GM23338 (cell line): ENCODE data around the gene BCAS3. TPM values are rescaled to one million over a fixed set of nuclear protein-coding genes. Genes with fewer than 3 reads are reported as not detected.

Experiments used
- ATAC-seq: fragments of 200-7000 bp; cut with Tn5 transposase; 3 replicates; pipeline ENCODE4 v1.9.1; 2020
- DNase-seq: peaks from one replicate; pipeline ENCODE4 v3.0.0-alpha.2; 2015; ENCODE audit warnings: low spot score
- H2AFZ ChIP-seq: fragments of 200-600 bp; sonication (generic); 2 replicates; pipeline ENCODE4 v1.8.0; 2016; ENCODE audit warnings: antibody characterized with exemption, mild to moderate bottlenecking, moderate library complexity
- H3F3A ChIP-seq: fragments of 200-600 bp; sonication (generic); replicated peaks from 2 replicates; pipeline ENCODE4 v1.8.0; 2017; ENCODE audit warnings: antibody characterized with exemption, mixed run types, low read depth
- H3K27ac ChIP-seq: fragments of 200-600 bp; sonication (generic); 2 replicates; pipeline ENCODE4 v1.6.1; 2016; ENCODE audit warnings: low read depth
- H3K27me3 ChIP-seq: fragments of 200-600 bp; sonication (generic); 2 replicates; pipeline ENCODE4 v1.8.0; 2016; ENCODE audit warnings: mild to moderate bottlenecking, mixed run types, moderate library complexity; ENCODE audit not compliant: insufficient read depth
- H3K36me3 ChIP-seq: fragments of 200-600 bp; sonication (generic); 2 replicates; pipeline ENCODE4 v1.8.0; 2016; ENCODE audit warnings: mild to moderate bottlenecking; ENCODE audit not compliant: insufficient read depth
- H3K4me1 ChIP-seq: fragments of 200-600 bp; sonication (generic); 2 replicates; pipeline ENCODE4 v1.8.0; 2016; ENCODE audit warnings: mild to moderate bottlenecking, moderate library complexity; ENCODE audit not compliant: insufficient read depth
- H3K4me2 ChIP-seq: fragments of 200-600 bp; sonication (generic); 2 replicates; pipeline ENCODE4 v1.7.1; 2017; ENCODE audit warnings: mixed run types
- H3K4me3 ChIP-seq: fragments of 200-600 bp; sonication (generic); 2 replicates; pipeline ENCODE4 v1.6.1; 2016; ENCODE audit warnings: mixed run types
- H3K79me2 ChIP-seq: fragments of 200-600 bp; sonication (generic); replicated peaks from 2 replicates; pipeline ENCODE4 v1.8.0; 2017; ENCODE audit warnings: mild to moderate bottlenecking; ENCODE audit not compliant: insufficient read depth
- H3K9me2 ChIP-seq: fragments of 200-600 bp; sonication (generic); 2 replicates; pipeline ENCODE4 v1.8.0; 2017; ENCODE audit not compliant: insufficient read depth
- H4K20me1 ChIP-seq: fragments of 200-600 bp; sonication (generic); replicated peaks from 2 replicates; pipeline ENCODE4 v1.8.0; 2017; ENCODE audit warnings: mild to moderate bottlenecking; ENCODE audit not compliant: insufficient read depth
- H3K27ac Mint-ChIP-seq: 2 replicates; pipeline ENCODE4 v1.8.0; 2020; ENCODE audit warnings: inconsistent platforms, mild to moderate bottlenecking, moderate library complexity, mixed read lengths
- H3K27me3 Mint-ChIP-seq: 3 replicates; pipeline ENCODE4 v1.8.0; 2022; ENCODE audit warnings: low read depth, mild to moderate bottlenecking, moderate library complexity, mixed read lengths, inconsistent platforms; ENCODE audit not compliant: insufficient read depth, poor library complexity
- H3K36me3 Mint-ChIP-seq: 3 replicates; pipeline ENCODE4 v1.8.0; 2021; ENCODE audit warnings: low read depth, mild to moderate bottlenecking, inconsistent platforms, moderate library complexity, mixed read lengths
- H3K4me1 Mint-ChIP-seq: 3 replicates; pipeline ENCODE4 v1.8.0; 2020; ENCODE audit warnings: mild to moderate bottlenecking, inconsistent platforms, mixed read lengths
- H3K4me3 Mint-ChIP-seq: 3 replicates; pipeline ENCODE4 v1.8.0; 2021; ENCODE audit warnings: moderate library complexity, mild to moderate bottlenecking, inconsistent platforms, mixed read lengths
- H3K9me3 Mint-ChIP-seq: 3 replicates; pipeline ENCODE4 v1.8.0; 2020; ENCODE audit warnings: moderate library complexity, mild to moderate bottlenecking, inconsistent platforms, mixed read lengths
- CREB1 ChIP-seq: fragments of 250-450 bp; sonication (Bioruptor Pico); IDR thresholded peaks from 2 replicates; pipeline ENCODE4 v1.5.0; 2020; ENCODE audit warnings: low read depth, mild to moderate bottlenecking, moderate library complexity
- EZH2 ChIP-seq: fragments of 200-600 bp; sonication (generic); IDR thresholded peaks from one replicate; pipeline ENCODE4 v1.8.0; 2017; ENCODE audit warnings: antibody characterized with exemption, mild to moderate bottlenecking, low read depth; ENCODE audit not compliant: unreplicated experiment
- EZH2phosphoT487 ChIP-seq: fragments of 200-600 bp; sonication (generic); IDR thresholded peaks from one replicate; pipeline ENCODE4 v1.8.1; 2018; ENCODE audit warnings: antibody characterized with exemption; ENCODE audit not compliant: unreplicated experiment
- JUNB ChIP-seq: IDR thresholded peaks from one replicate; pipeline ENCODE4 v1.6.1; 2016; ENCODE audit warnings: antibody characterized with exemption; ENCODE audit not compliant: unreplicated experiment
- NANOG ChIP-seq: IDR thresholded peaks from 2 replicates; pipeline ENCODE4 v1.6.1; 2016; ENCODE audit warnings: antibody characterized with exemption, borderline replicate concordance
- POLR2AphosphoS5 ChIP-seq: IDR thresholded peaks from 2 replicates; pipeline ENCODE4 v1.6.1; 2016; ENCODE audit warnings: antibody characterized with exemption, low read depth
- STAT1 ChIP-seq: IDR thresholded peaks from one replicate; pipeline ENCODE4 v1.6.1; 2016; ENCODE audit warnings: antibody characterized with exemption; ENCODE audit not compliant: unreplicated experiment
- ZNF114 ChIP-seq: fragments of 250-450 bp; sonication (Bioruptor Pico); IDR thresholded peaks from 2 replicates; pipeline ENCODE4 v1.5.0; 2020; ENCODE audit warnings: mild to moderate bottlenecking, moderate library complexity
- ZNF331 ChIP-seq: fragments of 250-450 bp; sonication (Bioruptor Pico); IDR thresholded peaks from 2 replicates; pipeline ENCODE4 v1.5.0; 2020; ENCODE audit warnings: low read depth, mild to moderate bottlenecking, moderate library complexity
- polyA plus RNA-seq: library from polyadenylated mRNA; unstranded; fragments of >200 nt; fragmentation: Nextera tagmentation; extraction: Ambion mirVana; gene quantifications from 2 replicates; pipeline ENCODE4 v1.2.1, GENCODE V29; 2016
- total RNA-seq: library from RNA; depleted of rRNA; stranded (reverse); fragments of >200 nt; shearing (Covaris generic); gene quantifications from 2 replicates; pipeline ENCODE4 v1.2.3, GENCODE V29; 2014
- TF ChIP-seq, protein P1 (sequence below): IDR thresholded peaks from one replicate; pipeline ENCODE4 v1.6.1; 2018; ENCODE audit warnings: antibody characterized with exemption; ENCODE audit not compliant: unreplicated experiment
- TF ChIP-seq, protein P2 (sequence below): IDR thresholded peaks from 2 replicates; pipeline ENCODE4 v1.6.1; 2016; ENCODE audit warnings: antibody characterized with exemption
- TF ChIP-seq, protein P3 (sequence below), 2 experiments: fragments of 200-600 bp in 1 of 2; sonication (generic) in 1 of 2; conservative IDR thresholded peaks; 2 replicates each; pipeline versions ENCODE4 v1.5.1 to v1.6.1; 2016 to 2017; ENCODE audit warnings: antibody characterized with exemption in 2 of 2, low read depth in 2 of 2, mild to moderate bottlenecking in 2 of 2, moderate library complexity in 1 of 2

Gene BCAS3
- total and polyA plus RNA-seq, 2 experiments from 2014 or later = 8.2 to 28.0 TPM

DNA sequence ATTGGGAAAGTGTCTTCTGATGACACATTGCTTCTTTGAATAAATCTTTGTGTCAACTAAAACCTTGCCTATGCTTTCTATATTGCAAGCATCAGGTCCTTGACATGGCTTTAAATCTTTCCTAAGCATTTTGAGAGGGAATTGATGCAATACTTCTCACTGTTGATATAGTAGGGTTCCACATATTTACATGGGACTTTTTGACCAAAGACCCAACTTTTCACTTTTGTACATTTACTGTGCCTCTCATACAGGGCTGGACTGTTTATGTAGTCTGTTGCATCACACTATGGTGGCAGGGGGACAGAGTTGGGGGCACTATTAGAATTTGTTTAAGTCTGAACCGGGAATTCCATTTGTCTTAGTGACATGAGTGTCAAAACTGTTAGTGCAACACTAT is 413.4 kb downstream of the BCAS3 start (continued):
- TF ChIP-seq, protein P1, sequence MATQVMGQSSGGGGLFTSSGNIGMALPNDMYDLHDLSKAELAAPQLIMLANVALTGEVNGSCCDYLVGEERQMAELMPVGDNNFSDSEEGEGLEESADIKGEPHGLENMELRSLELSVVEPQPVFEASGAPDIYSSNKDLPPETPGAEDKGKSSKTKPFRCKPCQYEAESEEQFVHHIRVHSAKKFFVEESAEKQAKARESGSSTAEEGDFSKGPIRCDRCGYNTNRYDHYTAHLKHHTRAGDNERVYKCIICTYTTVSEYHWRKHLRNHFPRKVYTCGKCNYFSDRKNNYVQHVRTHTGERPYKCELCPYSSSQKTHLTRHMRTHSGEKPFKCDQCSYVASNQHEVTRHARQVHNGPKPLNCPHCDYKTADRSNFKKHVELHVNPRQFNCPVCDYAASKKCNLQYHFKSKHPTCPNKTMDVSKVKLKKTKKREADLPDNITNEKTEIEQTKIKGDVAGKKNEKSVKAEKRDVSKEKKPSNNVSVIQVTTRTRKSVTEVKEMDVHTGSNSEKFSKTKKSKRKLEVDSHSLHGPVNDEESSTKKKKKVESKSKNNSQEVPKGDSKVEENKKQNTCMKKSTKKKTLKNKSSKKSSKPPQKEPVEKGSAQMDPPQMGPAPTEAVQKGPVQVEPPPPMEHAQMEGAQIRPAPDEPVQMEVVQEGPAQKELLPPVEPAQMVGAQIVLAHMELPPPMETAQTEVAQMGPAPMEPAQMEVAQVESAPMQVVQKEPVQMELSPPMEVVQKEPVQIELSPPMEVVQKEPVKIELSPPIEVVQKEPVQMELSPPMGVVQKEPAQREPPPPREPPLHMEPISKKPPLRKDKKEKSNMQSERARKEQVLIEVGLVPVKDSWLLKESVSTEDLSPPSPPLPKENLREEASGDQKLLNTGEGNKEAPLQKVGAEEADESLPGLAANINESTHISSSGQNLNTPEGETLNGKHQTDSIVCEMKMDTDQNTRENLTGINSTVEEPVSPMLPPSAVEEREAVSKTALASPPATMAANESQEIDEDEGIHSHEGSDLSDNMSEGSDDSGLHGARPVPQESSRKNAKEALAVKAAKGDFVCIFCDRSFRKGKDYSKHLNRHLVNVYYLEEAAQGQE = no peak
- TF ChIP-seq JUNB = no peak

DNA sequence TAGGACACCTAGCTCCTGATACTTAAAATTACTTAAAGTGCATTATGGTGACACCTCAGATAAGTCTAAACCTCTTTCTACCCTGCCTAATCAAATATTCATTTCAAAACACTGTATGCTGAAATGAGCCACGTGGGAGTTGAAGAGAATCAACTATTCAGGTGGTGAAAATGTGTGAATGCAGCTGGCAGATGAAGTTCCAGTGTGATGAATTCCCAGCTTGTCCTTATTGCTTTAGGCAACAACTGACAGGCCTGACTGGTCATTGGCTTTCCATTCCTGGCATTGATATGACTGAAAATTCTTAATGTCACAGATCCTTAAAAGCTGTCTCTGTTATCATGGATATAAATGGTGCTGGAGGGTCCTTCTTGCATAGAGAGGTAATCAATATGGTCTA is 420.1 kb downstream of the BCAS3 start:
- H3K79me2 ChIP-seq = no peaks in the 10 kb centered on the region
- H3K36me3 ChIP-seq = no peaks in the 10 kb centered on the region
- Mint-ChIP-seq H3K36me3 (no peaks in the 10 kb centered on the region), H3K27me3 (no peaks in the 10 kb centered on the region), H3K4me3 (no peak overlapping the region), H3K9me3 (0 out of 3 replicates have a peak, but pooled peaks cover 4% of the 10 kb centered on the region), H3K27ac (no peak overlapping the region), H3K4me1 (no peaks in the 10 kb centered on the region)
- DNase-seq (no peak), ATAC-seq (no peak)
- no peak overlapping the region for H3K4me2 ChIP-seq
- no peaks in the 10 kb centered on the region for H3K4me1 ChIP-seq
- H2AFZ ChIP-seq = no peak overlapping the region
- no peak overlapping the region for H3K27ac ChIP-seq
- H3F3A ChIP-seq = no peaks in the 10 kb centered on the region
- H3K4me3 ChIP-seq = no peak overlapping the region
- TF ChIP-seq, protein P2, sequence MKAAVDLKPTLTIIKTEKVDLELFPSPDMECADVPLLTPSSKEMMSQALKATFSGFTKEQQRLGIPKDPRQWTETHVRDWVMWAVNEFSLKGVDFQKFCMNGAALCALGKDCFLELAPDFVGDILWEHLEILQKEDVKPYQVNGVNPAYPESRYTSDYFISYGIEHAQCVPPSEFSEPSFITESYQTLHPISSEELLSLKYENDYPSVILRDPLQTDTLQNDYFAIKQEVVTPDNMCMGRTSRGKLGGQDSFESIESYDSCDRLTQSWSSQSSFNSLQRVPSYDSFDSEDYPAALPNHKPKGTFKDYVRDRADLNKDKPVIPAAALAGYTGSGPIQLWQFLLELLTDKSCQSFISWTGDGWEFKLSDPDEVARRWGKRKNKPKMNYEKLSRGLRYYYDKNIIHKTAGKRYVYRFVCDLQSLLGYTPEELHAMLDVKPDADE = no peak
- TF ChIP-seq POLR2AphosphoS5 (no peak), STAT1 (no peak), CREB1 (CRISPR knock-in tag) (no peak), EZH2 (no peak), ZNF114 (CRISPR knock-in tag) (no peak), EZH2phosphoT487 (no peak), NANOG (no peak), ZNF331 (CRISPR knock-in tag) (no peak)
- TF ChIP-seq, protein P3, sequence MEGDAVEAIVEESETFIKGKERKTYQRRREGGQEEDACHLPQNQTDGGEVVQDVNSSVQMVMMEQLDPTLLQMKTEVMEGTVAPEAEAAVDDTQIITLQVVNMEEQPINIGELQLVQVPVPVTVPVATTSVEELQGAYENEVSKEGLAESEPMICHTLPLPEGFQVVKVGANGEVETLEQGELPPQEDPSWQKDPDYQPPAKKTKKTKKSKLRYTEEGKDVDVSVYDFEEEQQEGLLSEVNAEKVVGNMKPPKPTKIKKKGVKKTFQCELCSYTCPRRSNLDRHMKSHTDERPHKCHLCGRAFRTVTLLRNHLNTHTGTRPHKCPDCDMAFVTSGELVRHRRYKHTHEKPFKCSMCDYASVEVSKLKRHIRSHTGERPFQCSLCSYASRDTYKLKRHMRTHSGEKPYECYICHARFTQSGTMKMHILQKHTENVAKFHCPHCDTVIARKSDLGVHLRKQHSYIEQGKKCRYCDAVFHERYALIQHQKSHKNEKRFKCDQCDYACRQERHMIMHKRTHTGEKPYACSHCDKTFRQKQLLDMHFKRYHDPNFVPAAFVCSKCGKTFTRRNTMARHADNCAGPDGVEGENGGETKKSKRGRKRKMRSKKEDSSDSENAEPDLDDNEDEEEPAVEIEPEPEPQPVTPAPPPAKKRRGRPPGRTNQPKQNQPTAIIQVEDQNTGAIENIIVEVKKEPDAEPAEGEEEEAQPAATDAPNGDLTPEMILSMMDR (conservative IDR thresholded peaks at IDR 0.05; ENCODE audit: low read depth in 2 of 2) = no peak
- TF ChIP-seq, protein P1 = no peak
- H4K20me1 ChIP-seq = no peaks in the 10 kb centered on the region
- no peaks in the 10 kb centered on the region for H3K9me2 ChIP-seq
- H3K27me3 ChIP-seq = no peaks in the 10 kb centered on the region
